ENCODE data around the gene RABEPK. TPM values are rescaled to one million over a fixed set of nuclear protein-coding genes. Genes with fewer than 3 reads are reported as not detected.

RABEPK gene
- total RNA-seq, 4 donors from 2014 or later: 10.9 to 16.5 (median 13.4) TPM

- WGBS, 2 donors (ENCODE audit: low coverage in 1 of 2): 66% methylated on average over 5 of the region's 5 CpGs
- Histone ChIP-seq H3K9me3 (no peaks in the 10 kb centered on the region), H3K4me1 (peaks cover 0 to 66% (median 6%) of the 10 kb centered on the region in 3 donors), H3K27ac (no peak overlapping the region), H3K4me3 (no peak overlapping the region), H3K36me3 (peaks cover 0 to 12% of the 10 kb centered on the region in 2 donors), H3K27me3 (no peaks in the 10 kb centered on the region)
- no peak for ATAC-seq
- TF ChIP-seq CTCF (IDR thresholded peaks at IDR 0.05) (no peak), EP300 (IDR thresholded peaks at IDR 0.05) (no peak), POLR2A (IDR thresholded peaks at IDR 0.05) (no peak), POLR2AphosphoS5 (IDR thresholded peaks at IDR 0.05) (no peak)
These were observed 70.7 kb downstream of the RABEPK start for GRCh38 chr9:125271081-125271480.

- H3K4me3 ChIP-seq: no peak overlapping the region
- WGBS, 2 donors (ENCODE audit: low coverage in 1 of 2): 39 to 49% methylated on average over 3 of the region's 3 CpGs
- no peaks in the 10 kb centered on the region for H3K9me3 ChIP-seq
- no peak for TF ChIP-seq CTCF (IDR thresholded peaks at IDR 0.05)
- no peak for TF ChIP-seq POLR2A (IDR thresholded peaks at IDR 0.05)
- peak; percentile 16 for TF ChIP-seq POLR2AphosphoS5 (IDR thresholded peaks at IDR 0.05)
- no peak for TF ChIP-seq EP300 (IDR thresholded peaks at IDR 0.05)
- no peak for ATAC-seq
- H3K36me3 ChIP-seq: peaks cover 0 to 3% of the 10 kb centered on the region in 2 donors
- peak overlapping the region in 2 of 4 donors; percentile 11 to 45 for H3K27ac ChIP-seq
- peaks cover 0 to 71% (median 6%) of the 10 kb centered on the region in 3 donors for H3K4me1 ChIP-seq
- no peaks in the 10 kb centered on the region for H3K27me3 ChIP-seq
These were observed 72.4 kb downstream of the RABEPK start for GRCh38 chr9:125272697-125273096.

- ATAC-seq: no peak
- WGBS, 2 donors (ENCODE audit: low coverage in 1 of 2): 97% methylated on average over 4 of the region's 4 CpGs; no CpG with 5 or more reads in 1 of the 2 donors
- Histone ChIP-seq H3K9me3 (no peaks in the 10 kb centered on the region), H3K27ac (no peak overlapping the region), H3K4me1 (peaks cover 0 to 38% (median 6%) of the 10 kb centered on the region in 3 donors), H3K4me3 (no peak overlapping the region), H3K36me3 (peaks cover 0 to 6% of the 10 kb centered on the region in 2 donors), H3K27me3 (no peaks in the 10 kb centered on the region)
- no peak for TF ChIP-seq CTCF (IDR thresholded peaks at IDR 0.05)
- no peak for TF ChIP-seq POLR2A (IDR thresholded peaks at IDR 0.05)
- TF ChIP-seq POLR2AphosphoS5 (IDR thresholded peaks at IDR 0.05): no peak
- no peak for TF ChIP-seq EP300 (IDR thresholded peaks at IDR 0.05)
These were observed 76.4 kb downstream of the RABEPK start for GRCh38 chr9:125276771-125277170.

DNA sequence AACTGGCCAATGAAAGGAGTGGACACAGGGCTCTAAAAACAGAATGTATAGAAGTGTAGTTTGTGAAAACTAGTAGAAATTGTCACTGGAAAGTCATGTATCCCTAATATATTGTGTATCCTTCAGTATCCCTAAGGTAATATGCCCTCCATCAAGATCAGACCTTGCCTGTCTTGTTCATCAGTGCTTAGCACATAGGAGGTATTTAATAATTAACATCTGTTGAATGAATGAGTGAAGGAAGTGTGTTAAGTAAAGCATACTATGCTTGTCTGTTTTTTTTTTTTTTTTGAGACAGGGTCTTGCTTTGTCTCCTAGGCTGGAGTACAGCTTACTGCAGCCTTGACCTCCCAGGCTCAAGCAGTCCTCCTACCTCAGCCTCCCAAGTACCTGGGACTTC, 77.1 kb downstream of the RABEPK start:
- no peaks in the 10 kb centered on the region for H3K9me3 ChIP-seq
- no peak for TF ChIP-seq CTCF (IDR thresholded peaks at IDR 0.05)
- TF ChIP-seq POLR2A (IDR thresholded peaks at IDR 0.05): no peak
- no peak for TF ChIP-seq POLR2AphosphoS5 (IDR thresholded peaks at IDR 0.05)
- no peak for TF ChIP-seq EP300 (IDR thresholded peaks at IDR 0.05)
- peaks cover 0 to 5% of the 10 kb centered on the region in 2 donors for H3K36me3 ChIP-seq
- ATAC-seq: no peak
- H3K27ac ChIP-seq: no peak overlapping the region
- H3K4me1 ChIP-seq: peaks cover 0 to 37% (median 6%) of the 10 kb centered on the region in 3 donors
- H3K4me3 ChIP-seq: no peak overlapping the region
- no peaks in the 10 kb centered on the region for H3K27me3 ChIP-seq

DNA sequence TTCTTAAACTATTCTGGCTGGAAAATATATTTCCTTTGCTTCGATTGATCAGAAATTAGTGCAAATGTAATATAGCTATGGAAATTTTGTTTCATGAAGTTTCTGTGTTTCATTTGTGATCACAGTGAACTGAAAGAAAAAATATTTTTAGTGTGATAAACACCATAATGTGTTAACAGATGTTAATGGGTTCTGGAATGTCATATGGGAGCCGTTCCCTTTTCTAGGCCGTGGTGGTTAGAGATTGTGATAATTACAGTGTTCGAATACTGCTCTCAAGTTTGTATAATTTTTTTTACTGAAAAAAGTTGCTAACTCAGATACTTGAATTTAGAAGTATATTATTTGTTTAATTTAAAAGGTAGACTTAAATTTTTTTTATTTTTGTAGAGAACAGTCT, 80.6 kb downstream of the RABEPK start:
- TF ChIP-seq EP300 (IDR thresholded peaks at IDR 0.05): no peak
- no peak for TF ChIP-seq POLR2A (IDR thresholded peaks at IDR 0.05)
- no peak for TF ChIP-seq CTCF (IDR thresholded peaks at IDR 0.05)
- TF ChIP-seq POLR2AphosphoS5 (IDR thresholded peaks at IDR 0.05): no peak
- H3K27me3 ChIP-seq: no peaks in the 10 kb centered on the region
- no peak overlapping the region for H3K27ac ChIP-seq
- ATAC-seq: no peak
- H3K36me3 ChIP-seq: peaks cover 0 to 5% of the 10 kb centered on the region in 2 donors
- H3K9me3 ChIP-seq: no peaks in the 10 kb centered on the region
- H3K4me1 ChIP-seq: peaks cover 0 to 29% (median 0%) of the 10 kb centered on the region in 3 donors
- H3K4me3 ChIP-seq: no peak overlapping the region
- 47 to 59% methylated on average over 4 of the region's 4 CpGs for WGBS, 2 donors (ENCODE audit: low coverage in 1 of 2)

All from gastroesophageal sphincter (tissue), 4 donors.